Measurements from ENCODE around the gene PARG.
"Not testable (repeated sequence)": the region's sequence is repeated elsewhere in the genome, so short reads cannot be mapped to it uniquely, and the experiment has no call there.

PARG gene

GRCh38 chr10:49941447-49942338 lies at the start of gene PARG, which contains the start of gene TIMM23B:
TSS of gene PARG (minus strand) at chr10:49942027. CDS start at chr10:49941725, 302 bp downstream.
TSS of gene TIMM23B (plus strand) at chr10:49942053. CDS start at chr10:49942195, 142 bp downstream.
- DNase-seq (ENCODE audit: low read depth) = peak; percentile 50
- peak within 1 kb of the TSS; percentile 60 for H3K4me3 ChIP-seq (ENCODE audit: low read length)

DNA sequence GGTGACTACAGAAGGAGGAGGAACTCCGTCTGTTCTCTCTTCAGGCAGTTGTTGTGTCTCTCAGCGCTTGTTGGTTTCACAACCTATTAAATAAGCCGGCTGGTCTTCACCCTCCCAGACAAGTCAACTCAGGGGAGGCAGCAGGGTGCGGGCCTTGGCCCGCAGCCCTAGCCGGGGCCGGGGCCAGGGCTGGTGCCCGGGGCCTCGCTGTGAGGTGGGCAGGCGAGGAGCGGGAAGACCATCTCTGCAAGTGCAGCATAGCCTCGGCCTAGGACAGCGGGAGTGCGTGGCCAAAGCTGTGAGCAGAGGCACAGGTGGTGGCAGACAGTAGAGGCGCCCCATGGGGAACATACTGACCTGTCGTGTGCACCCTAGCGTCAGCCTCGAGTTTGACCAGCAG lies 46.5 kb upstream of the PARG start, which contains the start of gene AGAP6:
Gene AGAP6 (plus strand): TSS at position 31 of the 400 bp plus-strand sequence. CDS start 310 bp downstream, at position 341.
- not testable (repeated sequence) for DNase-seq (ENCODE audit: low read depth); H3K4me3 ChIP-seq (ENCODE audit: low read length)

DNA sequence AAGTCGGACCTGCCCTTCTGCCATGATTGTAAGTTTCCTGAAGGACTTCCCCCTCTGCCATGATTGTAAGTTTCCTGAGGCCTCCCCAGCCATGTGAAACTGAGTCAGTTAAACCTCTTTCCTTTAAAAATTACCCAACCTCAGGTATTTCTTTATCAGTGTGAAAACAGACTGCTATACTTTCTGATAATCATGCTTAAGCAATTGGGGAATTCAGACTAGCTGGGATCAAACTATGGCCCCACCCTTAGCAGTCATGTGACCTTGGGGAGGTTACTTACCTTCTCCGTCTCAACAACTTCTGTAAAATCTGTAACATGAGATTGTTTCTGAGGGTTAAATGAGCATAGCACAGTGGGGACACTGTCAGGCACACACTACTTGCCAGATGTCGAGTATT lies 45.4 kb upstream of the PARG start:
- not testable (repeated sequence) for H3K4me3 ChIP-seq (ENCODE audit: low read length); DNase-seq (ENCODE audit: low read depth)

DNA sequence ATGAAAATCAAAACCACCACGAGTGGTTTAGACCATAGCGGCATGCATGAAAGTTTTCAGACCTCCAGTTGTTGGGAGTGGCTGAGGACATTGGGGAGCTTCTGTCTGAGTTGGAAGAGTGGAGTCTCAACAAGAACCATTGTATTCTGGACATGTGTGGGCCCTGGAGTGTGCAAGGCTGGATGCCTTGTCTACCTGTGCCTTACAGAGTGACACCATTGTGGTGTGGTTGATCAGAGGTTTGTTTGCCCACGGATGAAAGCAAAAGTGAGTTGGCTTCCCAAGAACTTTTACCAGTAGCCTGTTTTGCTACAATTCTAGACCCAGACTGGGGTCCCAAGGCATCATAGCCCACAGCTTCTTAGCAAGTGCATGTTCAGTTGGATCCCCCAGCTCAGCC lies 35.9 kb upstream of the PARG start:
- H3K4me3 ChIP-seq (ENCODE audit: low read length); DNase-seq (ENCODE audit: low read depth): not testable (repeated sequence)

GRCh38 chr10:49972094-49972493 lies 30.3 kb upstream of the PARG start:
- H3K4me3 ChIP-seq (ENCODE audit: low read length); DNase-seq (ENCODE audit: low read depth): not testable (repeated sequence)

DNA sequence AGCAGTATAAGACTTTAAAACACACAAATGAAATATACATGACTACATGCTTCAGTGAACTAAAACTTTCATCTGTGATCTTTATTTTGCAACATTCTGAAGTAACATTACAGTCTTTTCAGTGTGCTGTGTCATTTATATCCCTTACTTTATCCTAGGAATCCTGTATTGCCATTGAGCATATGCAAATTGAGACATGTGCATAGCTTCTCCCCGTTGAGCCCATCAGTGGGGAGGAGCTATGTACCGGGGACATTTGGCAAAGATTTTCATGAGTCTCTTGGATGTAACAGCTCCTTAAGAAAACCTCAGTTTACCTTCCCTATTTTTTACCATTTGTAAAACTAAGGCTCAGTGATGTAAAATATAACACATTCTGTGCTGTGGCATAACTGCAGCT lies 29.6 kb upstream of the PARG start:
- H3K4me3 ChIP-seq (ENCODE audit: low read length); DNase-seq (ENCODE audit: low read depth): not testable (repeated sequence)

GRCh38 chr10:49970331-49970857 lies 28.6 kb upstream of the PARG start:
- DNase-seq (ENCODE audit: low read depth); H3K4me3 ChIP-seq (ENCODE audit: low read length): not testable (repeated sequence)

DNA sequence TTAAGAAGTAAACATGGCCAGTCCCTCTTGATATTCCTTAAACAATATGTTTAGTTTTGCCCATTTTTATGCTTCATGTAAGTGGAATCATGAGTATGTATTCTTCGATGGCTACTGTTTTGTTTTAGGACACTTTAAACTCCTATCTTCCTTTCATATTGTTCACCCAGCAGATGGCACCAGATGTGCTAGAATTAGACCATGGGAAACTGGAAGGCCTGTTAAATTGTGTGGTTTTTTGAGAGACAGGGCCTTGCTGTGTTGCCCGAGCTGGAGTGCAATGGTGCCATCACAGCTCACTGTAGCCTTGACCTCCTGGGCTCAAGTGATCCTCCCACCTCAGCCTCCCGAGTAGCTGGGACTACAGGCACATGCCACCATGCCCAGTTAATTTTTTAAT lies 11.3 kb upstream of the PARG start:
- not testable (repeated sequence) for DNase-seq (ENCODE audit: low read depth); H3K4me3 ChIP-seq (ENCODE audit: low read length)

- not testable (repeated sequence) for DNase-seq (ENCODE audit: low read depth); H3K4me3 ChIP-seq (ENCODE audit: low read length)
Observed at GRCh38 chr10:49952006-49952405, 10.2 kb upstream of the PARG start.

DNA sequence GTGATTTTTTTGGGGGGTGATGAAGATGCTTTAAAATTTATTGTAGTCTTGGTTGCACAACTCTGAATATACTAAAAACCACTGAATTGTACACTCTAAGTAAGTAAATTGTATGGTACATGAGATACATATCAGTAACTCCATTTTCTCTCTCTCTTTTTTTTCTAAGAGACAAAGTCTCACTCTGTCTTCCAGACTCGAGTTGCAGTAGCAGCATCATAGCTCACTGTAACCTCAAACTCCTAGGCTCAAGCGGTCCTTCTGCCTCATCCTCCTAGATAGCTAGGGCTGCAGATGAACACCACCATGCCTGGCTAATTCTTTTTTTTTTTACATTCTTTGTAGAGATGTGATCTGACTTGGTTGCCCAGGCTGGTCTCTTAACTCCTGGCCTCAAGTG lies 6.9 kb upstream of the PARG start:
- DNase-seq (ENCODE audit: low read depth); H3K4me3 ChIP-seq (ENCODE audit: low read length): not testable (repeated sequence)

DNA sequence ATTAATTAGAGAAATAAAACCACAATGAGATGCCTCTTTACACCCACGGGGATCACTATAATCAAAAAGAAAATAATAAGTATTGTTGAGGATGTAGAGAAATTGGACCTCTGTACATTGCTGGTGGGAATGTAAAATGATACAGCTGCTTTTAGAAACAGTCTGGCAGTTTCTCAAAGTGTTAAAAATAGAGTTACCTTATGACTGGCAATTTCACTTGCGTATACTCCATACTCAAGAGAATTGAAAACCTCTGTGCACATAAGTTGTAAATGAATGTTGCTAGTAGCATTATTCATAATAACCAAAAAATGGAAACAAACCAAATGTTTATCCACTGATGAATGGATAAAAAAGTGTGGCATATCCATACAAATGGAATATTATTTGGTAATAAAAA lies 6.3 kb upstream of the PARG start:
- DNase-seq (ENCODE audit: low read depth); H3K4me3 ChIP-seq (ENCODE audit: low read length): not testable (repeated sequence)

GRCh38 chr10:49943607-49944006 lies 1.8 kb upstream of the PARG start:
- H3K4me3 ChIP-seq (ENCODE audit: low read length); DNase-seq (ENCODE audit: low read depth): not testable (repeated sequence)

DNA sequence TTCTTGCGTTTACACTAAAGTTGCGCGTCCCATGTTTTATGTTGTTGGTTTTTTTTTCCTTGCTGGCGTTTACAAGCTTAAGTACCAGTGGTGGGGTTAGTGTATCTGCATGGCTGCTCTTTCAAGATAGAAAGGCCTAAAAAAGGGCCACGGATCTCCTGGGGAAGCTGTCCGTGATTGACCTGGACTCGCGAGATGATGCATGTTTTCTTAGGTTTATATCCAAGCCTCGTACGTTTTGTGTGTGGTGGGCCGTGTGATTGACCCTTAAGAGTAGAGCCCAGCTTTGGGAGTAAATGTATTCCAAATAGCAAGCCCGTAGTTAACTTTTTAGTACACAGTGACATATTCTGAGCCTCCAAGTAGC lies 495 bp upstream of the PARG start:
- DNase-seq (ENCODE audit: low read depth) = not testable (repeated sequence)
- peak overlapping the region; percentile 60 for H3K4me3 ChIP-seq (ENCODE audit: low read length)

GRCh38 chr10:49931959-49932728 lies 9.7 kb downstream of the PARG start:
- DNase-seq (ENCODE audit: low read depth); H3K4me3 ChIP-seq (ENCODE audit: low read length): not testable (repeated sequence)

DNA sequence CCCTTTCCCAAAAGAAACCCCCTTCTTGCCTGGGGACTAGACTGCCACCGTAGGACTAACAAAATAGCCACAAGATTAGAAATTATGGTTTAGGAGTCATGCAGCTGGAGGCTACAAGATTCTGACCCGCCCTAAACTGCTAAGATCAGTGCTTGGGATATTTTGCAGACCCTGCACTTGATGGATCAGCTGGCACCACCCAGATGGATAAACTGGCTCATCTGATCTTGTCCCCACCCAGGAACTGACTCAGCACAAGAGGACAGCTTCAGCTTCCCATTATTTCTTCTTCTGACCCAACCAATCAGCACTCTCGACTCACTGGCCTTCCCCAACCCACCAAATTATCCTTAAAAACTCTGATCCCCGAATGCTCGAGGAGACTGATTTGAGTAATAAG lies 10.6 kb downstream of the PARG start:
- H3K4me3 ChIP-seq (ENCODE audit: low read length); DNase-seq (ENCODE audit: low read depth): not testable (repeated sequence)

- not testable (repeated sequence) for H3K4me3 ChIP-seq (ENCODE audit: low read length); DNase-seq (ENCODE audit: low read depth)
Observed at GRCh38 chr10:49923572-49923971, 18.3 kb downstream of the PARG start.

GRCh38 chr10:49922041-49922440 lies 19.8 kb downstream of the PARG start:
- DNase-seq (ENCODE audit: low read depth); H3K4me3 ChIP-seq (ENCODE audit: low read length): not testable (repeated sequence)

GRCh38 chr10:49917927-49918326 lies 23.9 kb downstream of the PARG start:
- not testable (repeated sequence) for H3K4me3 ChIP-seq (ENCODE audit: low read length); DNase-seq (ENCODE audit: low read depth)

GRCh38 chr10:49916451-49916850 lies 25.4 kb downstream of the PARG start:
- not testable (repeated sequence) for H3K4me3 ChIP-seq (ENCODE audit: low read length); DNase-seq (ENCODE audit: low read depth)

DNA sequence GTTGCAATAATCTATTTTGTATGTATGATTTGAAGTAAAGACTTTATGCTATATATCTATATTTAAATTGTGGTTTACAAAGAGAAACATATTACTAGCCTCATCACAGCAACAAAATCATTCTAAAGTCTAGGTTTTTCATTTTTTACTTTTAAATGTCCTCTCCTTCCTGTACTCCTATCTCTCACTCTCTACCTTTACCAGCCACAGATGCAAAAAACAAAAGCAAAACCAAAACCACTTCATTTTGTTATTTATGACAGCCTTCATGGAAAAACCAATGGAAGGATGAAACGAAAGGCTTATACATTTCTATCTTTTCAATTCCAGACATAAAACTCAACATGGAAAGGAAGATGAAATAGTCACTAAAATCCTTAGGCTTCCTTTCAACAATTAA lies 31.5 kb downstream of the PARG start:
- not testable (repeated sequence) for DNase-seq (ENCODE audit: low read depth); H3K4me3 ChIP-seq (ENCODE audit: low read length)

Measured in retinal pigment epithelial cell (primary cell).